OCI-LY1 (cell line): ENCODE data around the gene GJA9.

Experiments used
- H2AFZ ChIP-seq: fragments of 200-600 bp; sonication (generic), shearing (Covaris generic); 2 replicates; pipeline ENCODE4 v1.6.0; 2014; ENCODE audit warnings: antibody characterized with exemption, mild to moderate bottlenecking, low read length
- H3F3A ChIP-seq: fragments of 200-600 bp; sonication (generic), shearing (Covaris generic); 2 replicates; pipeline ENCODE4 v1.6.0; 2014; ENCODE audit warnings: mild to moderate bottlenecking, antibody characterized with exemption, low read length, moderate library complexity; ENCODE audit not compliant: insufficient read depth
- H3K27ac ChIP-seq: fragments of 200-600 bp; sonication (generic); 2 replicates; pipeline ENCODE4 v1.5.1; 2014; ENCODE audit warnings: low read length, mixed run types, mild to moderate bottlenecking, low read depth; ENCODE audit not compliant: poor library complexity, severe bottlenecking
- H3K27me3 ChIP-seq: fragments of 200-600 bp; sonication (generic); 2 replicates; pipeline ENCODE4 v1.6.0; 2014; ENCODE audit warnings: antibody characterized with exemption, mild to moderate bottlenecking, low read length, moderate library complexity; ENCODE audit not compliant: insufficient read depth
- H3K36me3 ChIP-seq: fragments of 200-600 bp; sonication (generic); 2 replicates; pipeline ENCODE4 v1.6.1; 2014; ENCODE audit warnings: mild to moderate bottlenecking, antibody characterized with exemption, low read length, moderate library complexity, mixed read lengths; ENCODE audit not compliant: insufficient read depth
- H3K4me1 ChIP-seq: fragments of 200-600 bp; sonication (generic); 2 replicates; pipeline ENCODE4 v1.5.1; 2014; ENCODE audit warnings: mild to moderate bottlenecking, low read length, moderate library complexity; ENCODE audit not compliant: insufficient read depth, severe bottlenecking
- H3K4me2 ChIP-seq: fragments of 200-600 bp; sonication (generic), shearing (Covaris generic); 2 replicates; pipeline ENCODE4 v1.6.1; 2014; ENCODE audit warnings: low read length
- H3K4me3 ChIP-seq: fragments of 200-600 bp; sonication (generic); 2 replicates; pipeline ENCODE4 v1.5.1; 2014; ENCODE audit warnings: low read length, low read depth, mild to moderate bottlenecking, mixed read lengths; ENCODE audit not compliant: poor library complexity, severe bottlenecking
- H3K79me2 ChIP-seq: fragments of 200-600 bp; shearing (Covaris generic); 2 replicates; pipeline ENCODE4 v1.6.1; 2016; ENCODE audit warnings: mixed run types, low read length, mixed read lengths; ENCODE audit not compliant: insufficient read depth
- H3K9ac ChIP-seq: fragments of 200-600 bp; sonication (generic), shearing (Covaris generic); 2 replicates; pipeline ENCODE4 v1.6.1; 2014; ENCODE audit warnings: mild to moderate bottlenecking, low read length, mixed read lengths
- H3K9me2 ChIP-seq: fragments of 200-600 bp; sonication (generic), shearing (Covaris generic); 2 replicates; pipeline ENCODE4 v1.6.1; 2014; ENCODE audit warnings: low read depth, mild to moderate bottlenecking, low read length, mixed read lengths
- H3K9me3 ChIP-seq: fragments of 200-600 bp; shearing (Covaris generic); 2 replicates; pipeline ENCODE4 v1.6.1; 2014; ENCODE audit warnings: low read length, mixed read lengths
- H4K20me1 ChIP-seq: fragments of 200-600 bp; sonication (generic), shearing (Covaris generic); 2 replicates; pipeline ENCODE4 v1.6.0; 2016; ENCODE audit warnings: mild to moderate bottlenecking, low read length; ENCODE audit not compliant: insufficient read depth
- CTCF ChIP-seq: fragments of 200-600 bp; sonication (generic), shearing (Covaris generic); IDR thresholded peaks from 2 replicates; pipeline ENCODE4 v1.5.1; 2017; ENCODE audit warnings: mild to moderate bottlenecking, antibody characterized with exemption, low read length, moderate library complexity, mixed read lengths
- EZH2 ChIP-seq: fragments of 200-600 bp; sonication (generic), shearing (Covaris generic); IDR thresholded peaks from 2 replicates; pipeline ENCODE4 v1.8.0; 2017; ENCODE audit warnings: borderline replicate concordance, mixed run types, mild to moderate bottlenecking, antibody characterized with exemption, low read length, moderate library complexity, mixed read lengths

GJA9 gene

GRCh38 chr1:38870996-38871395 is 10.4 kb downstream of the GJA9 start:
- H3K4me1 ChIP-seq: peaks cover 24% of the 10 kb centered on the region
- H3K9me2 ChIP-seq: no peaks in the 10 kb centered on the region
- H3K4me2 ChIP-seq: no peak overlapping the region
- no peak overlapping the region for H3K9ac ChIP-seq
- peaks cover 10% of the 10 kb centered on the region; the same call in 1 of the 2 replicates for H3K36me3 ChIP-seq
- H3K27me3 ChIP-seq: no peaks in the 10 kb centered on the region
- H3K4me3 ChIP-seq: no peak overlapping the region
- H3K79me2 ChIP-seq: peaks cover 8% of the 10 kb centered on the region; the same call in 1 of the 2 replicates
- H4K20me1 ChIP-seq: no peaks in the 10 kb centered on the region
- no peak for TF ChIP-seq CTCF
- no peak for TF ChIP-seq EZH2
- H3K27ac ChIP-seq: no peak overlapping the region
- no peaks in the 10 kb centered on the region for H3K9me3 ChIP-seq
- H2AFZ ChIP-seq: no peak overlapping the region
- H3F3A ChIP-seq: no peaks in the 10 kb centered on the region

- Histone ChIP-seq H3K4me1 (peaks cover 8% of the 10 kb centered on the region), H3K27ac (no peak overlapping the region), H3K79me2 (peaks cover 4% of the 10 kb centered on the region; the same call in 1 of the 2 replicates), H4K20me1 (no peaks in the 10 kb centered on the region), H3K9me3 (no peaks in the 10 kb centered on the region), H2AFZ (no peak overlapping the region), H3K4me2 (no peak overlapping the region), H3K9ac (no peak overlapping the region), H3K9me2 (no peaks in the 10 kb centered on the region), H3K27me3 (no peaks in the 10 kb centered on the region), H3F3A (peaks cover 3% of the 10 kb centered on the region; the same call in 1 of the 2 replicates), H3K36me3 (peaks cover 28% of the 10 kb centered on the region; the same call in 1 of the 2 replicates), H3K4me3 (no peak overlapping the region)
- TF ChIP-seq EZH2 (no peak), CTCF (no peak)
These were observed 14.2 kb downstream of the GJA9 start for GRCh38 chr1:38867208-38867607.

DNA sequence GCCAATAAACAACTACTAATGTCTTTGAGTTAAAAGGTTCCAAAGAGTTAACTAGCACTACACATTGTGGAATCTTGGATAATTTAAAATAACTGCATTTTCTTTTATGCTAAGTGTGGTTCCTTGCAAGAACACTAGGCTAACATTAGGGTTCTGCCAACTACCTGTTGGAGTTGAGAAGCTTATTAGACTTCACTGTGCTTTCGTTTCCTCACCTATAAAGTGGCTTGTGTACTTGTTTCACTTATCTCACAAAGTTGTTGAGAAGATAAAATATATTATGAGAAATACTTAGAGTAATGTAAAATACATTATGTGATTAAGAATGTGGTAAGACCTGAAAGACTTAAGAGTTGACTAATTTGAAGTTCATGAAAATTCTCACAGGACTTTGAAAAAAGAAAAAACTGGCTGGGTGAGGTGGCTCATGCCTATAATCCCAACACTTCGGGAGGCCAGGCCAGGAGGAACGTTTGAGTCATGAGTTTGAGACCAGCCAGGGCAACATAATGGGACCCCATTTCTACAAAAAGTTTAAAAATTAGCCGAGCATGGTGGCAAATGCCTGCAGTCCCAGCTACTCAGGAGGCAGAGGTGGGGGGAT is 16.2 kb downstream of the GJA9 start:
- Histone ChIP-seq H4K20me1 (no peaks in the 10 kb centered on the region), H3K4me2 (no peak overlapping the region), H3K27ac (no peak overlapping the region), H3K9me2 (no peaks in the 10 kb centered on the region), H3K79me2 (peaks cover 4% of the 10 kb centered on the region; the same call in 1 of the 2 replicates), H3K4me1 (peaks cover 8% of the 10 kb centered on the region), H3K27me3 (no peaks in the 10 kb centered on the region), H3F3A (peaks cover 3% of the 10 kb centered on the region; the same call in 1 of the 2 replicates), H3K36me3 (peaks cover 31% of the 10 kb centered on the region; the same call in 1 of the 2 replicates), H3K9ac (no peak overlapping the region), H3K4me3 (no peak overlapping the region), H3K9me3 (no peaks in the 10 kb centered on the region), H2AFZ (no peak overlapping the region)
- TF ChIP-seq CTCF (no peak), EZH2 (no peak)
